GM23338 (cell line): Measurements from ENCODE around the gene CCDC32. TPM values are rescaled to one million over a fixed set of nuclear protein-coding genes. Genes with fewer than 3 reads are reported as not detected.
A peak's percentile ranks its signal among the peaks of the same experiment; 100 is the strongest.
"Not testable (repeated sequence)": the region's sequence is repeated elsewhere in the genome, so short reads cannot be mapped to it uniquely, and the experiment has no call there.

Experiments used
- ATAC-seq: fragments of 200-7000 bp; cut with Tn5 transposase; 3 replicates; pipeline ENCODE4 v1.9.1; 2020
- DNase-seq: peaks from one replicate; pipeline ENCODE4 v3.0.0-alpha.2; 2015; ENCODE audit warnings: low spot score
- H2AFZ ChIP-seq: fragments of 200-600 bp; sonication (generic); 2 replicates; pipeline ENCODE4 v1.8.0; 2016; ENCODE audit warnings: antibody characterized with exemption, mild to moderate bottlenecking, moderate library complexity
- H3F3A ChIP-seq: fragments of 200-600 bp; sonication (generic); replicated peaks from 2 replicates; pipeline ENCODE4 v1.8.0; 2017; ENCODE audit warnings: antibody characterized with exemption, mixed run types, low read depth
- H3K27ac ChIP-seq: fragments of 200-600 bp; sonication (generic); 2 replicates; pipeline ENCODE4 v1.6.1; 2016; ENCODE audit warnings: low read depth
- H3K27me3 ChIP-seq: fragments of 200-600 bp; sonication (generic); 2 replicates; pipeline ENCODE4 v1.8.0; 2016; ENCODE audit warnings: mild to moderate bottlenecking, mixed run types, moderate library complexity; ENCODE audit not compliant: insufficient read depth
- H3K36me3 ChIP-seq: fragments of 200-600 bp; sonication (generic); 2 replicates; pipeline ENCODE4 v1.8.0; 2016; ENCODE audit warnings: mild to moderate bottlenecking; ENCODE audit not compliant: insufficient read depth
- H3K4me1 ChIP-seq: fragments of 200-600 bp; sonication (generic); 2 replicates; pipeline ENCODE4 v1.8.0; 2016; ENCODE audit warnings: mild to moderate bottlenecking, moderate library complexity; ENCODE audit not compliant: insufficient read depth
- H3K4me2 ChIP-seq: fragments of 200-600 bp; sonication (generic); 2 replicates; pipeline ENCODE4 v1.7.1; 2017; ENCODE audit warnings: mixed run types
- H3K4me3 ChIP-seq: fragments of 200-600 bp; sonication (generic); 2 replicates; pipeline ENCODE4 v1.6.1; 2016; ENCODE audit warnings: mixed run types
- H3K79me2 ChIP-seq: fragments of 200-600 bp; sonication (generic); replicated peaks from 2 replicates; pipeline ENCODE4 v1.8.0; 2017; ENCODE audit warnings: mild to moderate bottlenecking; ENCODE audit not compliant: insufficient read depth
- H3K9me2 ChIP-seq: fragments of 200-600 bp; sonication (generic); 2 replicates; pipeline ENCODE4 v1.8.0; 2017; ENCODE audit not compliant: insufficient read depth
- H4K20me1 ChIP-seq: fragments of 200-600 bp; sonication (generic); replicated peaks from 2 replicates; pipeline ENCODE4 v1.8.0; 2017; ENCODE audit warnings: mild to moderate bottlenecking; ENCODE audit not compliant: insufficient read depth
- H3K27ac Mint-ChIP-seq: 2 replicates; pipeline ENCODE4 v1.8.0; 2020; ENCODE audit warnings: inconsistent platforms, mild to moderate bottlenecking, moderate library complexity, mixed read lengths
- H3K27me3 Mint-ChIP-seq: 3 replicates; pipeline ENCODE4 v1.8.0; 2022; ENCODE audit warnings: low read depth, mild to moderate bottlenecking, moderate library complexity, mixed read lengths, inconsistent platforms; ENCODE audit not compliant: insufficient read depth, poor library complexity
- H3K36me3 Mint-ChIP-seq: 3 replicates; pipeline ENCODE4 v1.8.0; 2021; ENCODE audit warnings: low read depth, mild to moderate bottlenecking, inconsistent platforms, moderate library complexity, mixed read lengths
- H3K4me1 Mint-ChIP-seq: 3 replicates; pipeline ENCODE4 v1.8.0; 2020; ENCODE audit warnings: mild to moderate bottlenecking, inconsistent platforms, mixed read lengths
- H3K4me3 Mint-ChIP-seq: 3 replicates; pipeline ENCODE4 v1.8.0; 2021; ENCODE audit warnings: moderate library complexity, mild to moderate bottlenecking, inconsistent platforms, mixed read lengths
- H3K9me3 Mint-ChIP-seq: 3 replicates; pipeline ENCODE4 v1.8.0; 2020; ENCODE audit warnings: moderate library complexity, mild to moderate bottlenecking, inconsistent platforms, mixed read lengths
- EZH2phosphoT487 ChIP-seq: fragments of 200-600 bp; sonication (generic); IDR thresholded peaks from one replicate; pipeline ENCODE4 v1.8.1; 2018; ENCODE audit warnings: antibody characterized with exemption; ENCODE audit not compliant: unreplicated experiment
- REST ChIP-seq: IDR thresholded peaks from one replicate; pipeline ENCODE4 v1.6.1; 2018; ENCODE audit warnings: antibody characterized with exemption; ENCODE audit not compliant: unreplicated experiment
- ZNF462 ChIP-seq: fragments of 250-450 bp; sonication (Bioruptor Pico); IDR thresholded peaks from 2 replicates; pipeline ENCODE4 v1.5.0; 2020; ENCODE audit warnings: mild to moderate bottlenecking, moderate library complexity
- polyA plus RNA-seq: library from polyadenylated mRNA; unstranded; fragments of >200 nt; fragmentation: Nextera tagmentation; extraction: Ambion mirVana; gene quantifications from 2 replicates; pipeline ENCODE4 v1.2.1, GENCODE V29; 2016
- total RNA-seq: library from RNA; depleted of rRNA; stranded (reverse); fragments of >200 nt; shearing (Covaris generic); gene quantifications from 2 replicates; pipeline ENCODE4 v1.2.3, GENCODE V29; 2014

Gene CCDC32
- total and polyA plus RNA-seq, 2 experiments from 2014 or later, result 13.8 to 15.4 TPM

- TF ChIP-seq ZNF462 (CRISPR knock-in tag) (no peak), EZH2phosphoT487 (no peak), REST (no peak)
These were observed 17.9 kb upstream of the CCDC32 start (continued) for GRCh38 chr15:40582726-40583246.

GRCh38 chr15:40581796-40582195 lies 17.0 kb upstream of the CCDC32 start:
- ATAC-seq, result not testable (repeated sequence)

More at GRCh38 chr15:40581796-40582195, 17.0 kb upstream of the CCDC32 start:
- not testable (repeated sequence) for H3K4me3 ChIP-seq, H3K79me2 ChIP-seq, H3K27me3 Mint-ChIP-seq, DNase-seq, H3K36me3 ChIP-seq, H3K4me2 ChIP-seq, H3K27ac Mint-ChIP-seq, H3K9me2 ChIP-seq, H3K9me3 Mint-ChIP-seq, H4K20me1 ChIP-seq, H3F3A ChIP-seq, H3K4me3 Mint-ChIP-seq, H3K4me1 ChIP-seq, H3K4me1 Mint-ChIP-seq, H3K27ac ChIP-seq, H3K27me3 ChIP-seq, H3K36me3 Mint-ChIP-seq
- H2AFZ ChIP-seq, result peak overlapping the region; percentile 63; the same call in 1 of the 2 replicates
